IPS-11a (cell line): ENCODE data around the gene PCGF3.

ENCODE experiments used
- H3K4me3 ChIP-seq: one replicate; pipeline ENCODE4 v1.5.1; 2013; ENCODE audit warnings: low read depth, low read length, control low read depth

Gene PCGF3

DNA sequence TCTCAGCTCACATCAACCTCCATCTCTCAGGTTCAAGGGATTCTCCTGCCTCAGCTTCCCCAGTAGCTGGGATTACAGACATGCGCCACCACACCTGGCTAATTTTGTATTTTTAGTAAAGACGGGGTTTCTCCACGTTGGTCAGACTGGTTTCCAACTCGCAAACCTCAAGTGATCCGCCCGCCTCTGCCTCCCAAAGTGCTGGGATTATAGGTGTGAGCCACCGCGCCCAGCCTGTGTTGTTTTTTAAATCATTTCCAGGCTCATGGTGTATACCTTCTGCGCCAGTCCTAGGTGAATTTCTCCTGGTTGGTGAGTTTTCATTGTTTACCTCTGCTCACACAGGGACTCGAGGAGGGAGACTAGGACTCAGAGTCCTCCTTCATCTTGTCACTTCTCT is 74.6 kb downstream of the PCGF3 start:
- H3K4me3 ChIP-seq, result peak overlapping the region; percentile 91

DNA sequence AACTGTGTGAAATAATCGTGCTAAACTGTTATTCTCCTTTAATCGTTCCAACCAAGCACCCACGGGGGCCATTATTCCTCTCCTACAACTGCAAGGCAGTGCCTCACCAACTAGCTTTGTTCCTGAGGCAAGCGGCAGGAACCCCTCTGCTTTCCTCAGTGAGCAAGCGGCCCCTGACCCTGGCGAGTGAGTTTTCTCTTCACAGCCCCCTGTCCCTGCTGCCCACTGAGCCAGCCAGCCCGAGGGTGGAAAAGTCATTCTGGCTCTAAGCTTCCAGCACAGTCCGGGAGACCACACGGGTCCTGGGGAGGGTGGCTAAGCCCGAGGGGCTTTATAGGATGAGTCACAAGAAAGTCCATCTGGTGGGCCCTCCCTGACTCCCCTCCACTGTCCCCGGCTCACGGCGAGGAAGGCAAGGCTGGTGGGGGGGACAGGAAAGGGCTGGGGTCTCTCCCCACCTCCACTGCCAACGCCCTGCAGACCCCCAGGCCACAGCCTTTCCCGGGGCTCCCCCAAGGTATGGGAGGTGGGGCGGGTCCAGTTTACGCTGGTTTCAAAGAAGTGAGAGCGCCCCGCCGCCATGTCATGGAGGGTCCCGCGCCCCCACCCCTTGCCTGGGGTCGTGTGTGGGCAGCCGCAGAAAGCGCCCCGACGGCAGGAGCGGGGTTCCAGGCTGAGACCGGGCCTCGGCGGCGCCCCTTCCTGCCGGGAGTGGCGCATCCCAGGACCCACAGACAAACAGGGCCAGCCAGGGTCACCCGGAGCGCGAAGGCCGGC is 75.3 kb downstream of the PCGF3 start:
- H3K4me3 ChIP-seq, result peak overlapping the region; percentile 91

DNA sequence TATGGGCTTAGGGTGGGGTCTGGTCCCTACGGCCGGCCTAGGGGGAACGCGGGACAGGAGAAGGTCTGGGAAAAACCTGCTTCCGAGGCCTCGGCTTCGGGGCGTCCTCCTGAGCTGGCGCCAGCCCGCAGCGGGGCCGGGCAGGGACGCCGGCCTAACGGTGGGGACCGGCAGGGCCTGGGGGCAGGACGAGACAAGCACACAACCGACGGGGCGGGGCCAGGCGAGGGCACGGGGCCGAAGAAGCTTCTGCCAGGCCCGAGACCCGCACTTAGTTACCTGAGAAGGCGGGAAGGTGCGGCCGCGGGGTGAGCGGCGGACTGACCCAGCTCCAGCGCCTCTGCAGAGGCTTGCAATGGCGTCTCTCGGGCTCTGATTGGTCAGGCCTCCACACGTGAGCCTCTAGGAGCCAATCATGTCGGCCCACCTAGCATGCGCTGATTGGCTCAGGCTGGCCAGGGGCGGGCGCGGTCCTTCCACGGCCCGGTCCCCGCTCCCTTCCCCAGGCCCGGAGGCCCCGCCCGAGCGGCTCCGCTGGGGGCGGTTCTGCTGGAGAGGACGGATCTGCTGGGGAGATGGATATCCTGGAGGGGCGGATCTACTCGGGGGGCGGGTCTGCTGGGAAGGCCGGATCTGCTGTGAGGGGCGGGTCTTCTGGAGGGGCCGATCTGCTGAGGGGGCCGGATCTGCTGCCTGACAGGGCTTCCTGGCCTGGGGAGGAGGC is 76.0 kb downstream of the PCGF3 start:
- H3K4me3 ChIP-seq, result peak overlapping the region; percentile 91

DNA sequence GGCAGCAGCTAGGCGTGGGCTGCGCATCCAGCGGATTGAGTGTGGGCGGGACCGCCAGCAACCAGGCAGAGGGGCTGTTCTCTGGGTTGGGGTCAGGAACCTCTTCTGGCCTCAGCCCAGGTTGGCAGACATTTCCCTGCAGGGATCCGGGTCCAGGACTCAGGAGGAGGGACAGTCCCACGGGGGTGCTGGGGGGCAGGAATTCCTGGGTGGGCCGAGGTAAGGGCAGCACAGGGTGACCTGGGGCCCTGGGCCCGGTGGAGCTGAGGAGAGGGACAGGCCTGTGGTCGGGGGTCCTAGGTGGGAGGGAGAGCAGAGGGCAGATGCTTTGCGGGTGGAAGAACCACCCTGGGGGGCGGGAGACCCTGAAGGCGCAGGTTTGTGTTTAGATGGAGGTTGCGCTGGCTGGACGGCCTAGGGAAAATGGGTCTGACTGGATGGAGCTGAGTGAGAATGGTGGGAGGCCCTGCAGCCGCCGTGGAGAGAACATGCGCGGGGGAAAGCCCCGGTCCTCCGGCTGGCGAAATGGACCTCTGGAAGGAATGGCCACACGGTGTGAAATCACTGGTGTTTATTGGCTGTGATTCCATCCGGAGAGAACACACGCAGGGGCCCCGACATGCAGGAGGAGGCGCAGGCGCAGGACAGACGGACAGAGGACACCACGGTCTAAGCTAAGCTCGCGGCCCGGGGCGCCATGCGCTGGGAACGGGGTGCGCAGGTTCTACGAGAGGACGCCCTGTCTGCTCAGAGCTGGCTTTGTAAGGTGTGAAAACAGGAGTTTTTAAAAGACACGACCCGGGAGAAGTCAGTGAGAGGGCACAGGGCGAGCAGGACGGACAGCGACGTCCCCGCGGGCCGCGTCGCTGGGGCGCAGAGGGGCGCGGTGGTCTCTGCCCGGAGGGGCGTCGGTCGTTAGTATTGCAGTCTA is 79.0 kb downstream of the PCGF3 start:
- H3K4me3 ChIP-seq, result no peak overlapping the region

DNA sequence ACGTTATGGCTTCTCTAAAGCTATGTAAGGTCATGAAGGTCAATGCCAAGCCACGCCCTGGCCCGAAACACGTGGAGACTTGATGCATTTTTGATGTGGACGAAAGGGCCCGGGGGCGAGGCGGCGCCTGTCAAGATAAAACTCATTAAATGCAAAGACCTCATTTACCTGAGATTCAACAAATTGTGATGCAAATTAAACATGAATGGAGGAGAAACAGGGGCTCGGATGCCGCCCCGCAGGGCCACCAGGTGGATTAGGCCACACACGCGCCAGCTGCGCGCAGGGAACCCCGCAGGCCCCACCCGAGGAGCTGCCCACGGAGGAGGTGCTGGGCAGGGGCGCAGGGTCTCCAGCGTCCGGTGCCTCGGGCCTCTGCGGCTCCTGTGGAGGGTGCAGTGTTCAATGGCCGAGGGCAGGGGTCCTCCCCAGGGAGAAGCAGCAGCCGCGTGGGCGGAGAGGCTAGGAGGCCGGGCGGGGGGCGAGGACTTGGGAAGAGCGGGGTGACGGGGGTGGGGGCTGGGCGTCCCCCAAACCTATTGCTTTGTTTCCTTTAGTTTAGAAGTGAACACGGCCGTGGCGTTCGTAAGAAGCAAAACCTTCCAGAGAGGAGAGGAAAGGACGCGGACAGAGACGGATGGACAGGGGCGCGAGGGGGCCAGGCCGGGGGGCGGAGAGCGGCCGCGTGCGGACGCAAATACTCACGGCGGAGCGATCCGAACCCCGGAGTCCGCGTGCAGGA is 79.9 kb downstream of the PCGF3 start:
- no peak overlapping the region for H3K4me3 ChIP-seq

DNA sequence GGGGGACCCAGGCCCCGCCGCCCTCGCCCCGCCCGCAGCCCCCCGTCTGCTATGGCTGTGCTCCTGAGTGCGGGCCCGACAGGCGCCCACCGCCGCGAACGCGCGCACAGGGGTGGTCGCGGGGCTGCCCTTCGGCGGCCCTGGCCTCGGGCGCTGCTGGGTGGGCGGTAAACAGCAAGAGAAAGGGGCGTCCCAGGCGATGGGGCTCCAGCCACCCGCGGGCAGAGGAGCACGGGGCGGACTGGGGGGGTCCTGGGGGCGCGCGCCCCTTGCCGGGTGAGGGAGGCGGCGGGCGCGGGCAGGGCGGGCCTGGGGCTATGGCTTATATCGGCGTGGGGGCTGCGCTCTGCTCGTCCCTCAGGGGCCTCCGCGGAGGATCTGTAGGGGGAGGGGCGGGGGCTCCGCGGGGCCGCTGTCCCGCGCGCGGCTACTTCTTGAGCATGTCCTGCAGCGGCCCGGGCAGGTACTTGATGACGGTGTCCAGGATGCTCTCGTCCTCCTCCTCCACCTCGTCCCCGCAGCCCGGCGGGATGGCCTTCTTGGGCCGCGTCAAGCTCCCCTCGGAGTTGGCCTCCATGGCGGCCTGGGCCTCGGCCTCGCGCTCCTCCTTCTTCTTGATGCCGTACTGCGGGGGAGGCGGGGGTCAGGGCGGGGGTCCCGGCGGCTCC is 80.6 kb downstream of the PCGF3 start:
- no peak overlapping the region for H3K4me3 ChIP-seq

DNA sequence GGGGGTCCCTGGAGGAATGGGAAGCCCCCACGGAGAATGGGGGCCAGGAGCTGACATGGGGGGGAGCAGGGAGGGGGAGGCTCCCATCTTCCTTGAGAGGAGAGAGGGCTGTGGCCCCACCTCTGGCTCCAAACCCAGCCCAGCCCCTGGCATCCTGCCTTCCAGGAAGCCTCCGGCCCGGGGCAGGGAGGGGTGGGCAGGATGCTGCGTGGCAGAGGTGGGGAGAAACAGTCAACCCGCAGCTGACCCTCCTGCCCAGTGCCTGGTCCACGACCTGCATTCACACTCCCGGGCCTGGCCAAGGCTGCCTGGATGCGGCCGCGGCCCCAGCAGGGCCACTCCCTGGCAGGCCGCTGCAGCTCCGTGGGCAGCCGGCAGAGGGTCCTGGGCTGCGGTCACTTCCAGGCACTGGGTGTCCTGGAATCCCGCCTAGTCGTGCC is 81.2 kb downstream of the PCGF3 start:
- no peak overlapping the region for H3K4me3 ChIP-seq

DNA sequence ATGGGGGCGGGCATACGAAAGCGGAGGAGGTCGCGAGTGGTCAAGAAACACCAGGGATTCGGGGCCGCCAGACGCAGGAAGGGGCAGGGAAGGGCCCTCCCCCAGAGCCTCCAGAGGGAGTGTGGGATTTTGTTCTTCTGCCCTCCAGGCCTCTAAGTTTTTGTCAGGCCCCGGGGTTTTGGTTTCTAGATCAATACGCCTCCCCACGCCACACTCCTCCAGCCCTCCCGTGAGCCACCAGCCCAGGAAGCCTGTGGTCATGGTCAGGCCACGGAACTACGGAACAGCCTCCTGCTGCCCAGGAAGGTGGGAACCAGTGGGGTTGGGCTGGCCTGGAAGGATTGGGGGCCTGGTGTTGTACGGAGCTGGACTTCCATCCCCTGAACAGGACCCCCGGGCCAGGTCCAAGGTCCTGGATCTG is 81.9 kb downstream of the PCGF3 start:
- no peak overlapping the region for H3K4me3 ChIP-seq

DNA sequence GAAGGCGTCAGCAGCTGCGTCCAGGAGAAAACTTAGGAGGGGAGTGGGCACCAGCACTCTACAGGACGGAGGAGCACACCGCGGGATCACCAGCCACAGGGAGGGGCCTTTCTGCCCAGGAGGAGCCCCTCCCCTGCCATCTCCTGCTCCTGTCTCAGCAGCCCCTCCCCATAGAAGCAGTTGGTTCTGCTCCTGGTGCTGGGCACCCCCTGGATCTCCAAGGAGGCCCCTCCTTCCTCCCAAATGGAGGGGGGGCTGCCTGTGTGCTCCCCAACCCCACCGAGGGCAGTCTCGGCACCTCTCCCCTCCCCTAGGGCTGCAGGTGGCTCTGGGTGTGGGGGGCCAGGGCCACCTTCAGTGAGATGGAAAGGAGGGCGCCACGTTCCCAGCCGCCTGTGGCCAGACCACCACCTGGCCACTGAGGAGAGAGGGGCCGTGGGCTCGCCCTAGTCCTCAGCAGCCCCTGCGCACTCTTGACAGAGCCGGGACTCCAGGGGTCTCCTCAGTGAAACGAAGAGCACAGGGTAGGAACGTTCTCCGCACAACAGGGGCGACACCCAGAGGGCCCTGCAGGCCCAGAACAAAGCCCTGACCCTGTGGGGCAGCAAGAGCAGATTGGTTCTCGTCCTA is 82.5 kb downstream of the PCGF3 start:
- H3K4me3 ChIP-seq, result no peak overlapping the region

DNA sequence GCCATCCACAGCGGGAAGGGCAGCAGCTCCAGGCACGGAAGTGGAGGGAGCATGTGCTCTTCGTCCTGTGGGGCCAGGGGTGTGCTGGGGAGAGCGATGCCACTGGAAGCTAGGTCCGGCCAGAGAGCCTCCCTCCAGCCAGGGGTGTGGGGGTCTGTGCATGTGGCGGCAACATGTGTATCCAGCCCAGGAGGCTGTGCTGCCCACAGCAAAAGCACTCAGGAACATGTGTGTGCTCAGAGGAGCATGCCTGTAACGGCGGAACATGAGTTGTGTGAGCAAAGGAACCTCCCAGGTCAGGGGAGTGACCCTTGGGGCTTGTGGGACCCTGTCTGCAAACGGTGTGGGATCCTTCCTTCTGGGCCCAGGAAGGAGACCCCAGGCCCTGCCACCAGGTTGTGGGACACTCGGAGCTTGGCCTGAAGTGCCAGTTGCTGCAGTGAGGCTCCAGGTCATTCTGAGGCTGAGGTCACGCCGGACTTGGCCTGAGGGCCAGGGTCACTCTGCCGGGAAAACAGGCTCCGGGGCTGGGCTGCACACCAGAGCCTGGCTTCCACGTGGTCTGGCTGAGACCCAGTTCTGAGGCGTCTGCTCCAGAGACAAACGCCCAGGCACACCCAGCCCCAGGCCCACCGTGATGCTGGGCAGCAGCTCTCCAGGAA is 83.1 kb downstream of the PCGF3 start:
- H3K4me3 ChIP-seq, result no peak overlapping the region

DNA sequence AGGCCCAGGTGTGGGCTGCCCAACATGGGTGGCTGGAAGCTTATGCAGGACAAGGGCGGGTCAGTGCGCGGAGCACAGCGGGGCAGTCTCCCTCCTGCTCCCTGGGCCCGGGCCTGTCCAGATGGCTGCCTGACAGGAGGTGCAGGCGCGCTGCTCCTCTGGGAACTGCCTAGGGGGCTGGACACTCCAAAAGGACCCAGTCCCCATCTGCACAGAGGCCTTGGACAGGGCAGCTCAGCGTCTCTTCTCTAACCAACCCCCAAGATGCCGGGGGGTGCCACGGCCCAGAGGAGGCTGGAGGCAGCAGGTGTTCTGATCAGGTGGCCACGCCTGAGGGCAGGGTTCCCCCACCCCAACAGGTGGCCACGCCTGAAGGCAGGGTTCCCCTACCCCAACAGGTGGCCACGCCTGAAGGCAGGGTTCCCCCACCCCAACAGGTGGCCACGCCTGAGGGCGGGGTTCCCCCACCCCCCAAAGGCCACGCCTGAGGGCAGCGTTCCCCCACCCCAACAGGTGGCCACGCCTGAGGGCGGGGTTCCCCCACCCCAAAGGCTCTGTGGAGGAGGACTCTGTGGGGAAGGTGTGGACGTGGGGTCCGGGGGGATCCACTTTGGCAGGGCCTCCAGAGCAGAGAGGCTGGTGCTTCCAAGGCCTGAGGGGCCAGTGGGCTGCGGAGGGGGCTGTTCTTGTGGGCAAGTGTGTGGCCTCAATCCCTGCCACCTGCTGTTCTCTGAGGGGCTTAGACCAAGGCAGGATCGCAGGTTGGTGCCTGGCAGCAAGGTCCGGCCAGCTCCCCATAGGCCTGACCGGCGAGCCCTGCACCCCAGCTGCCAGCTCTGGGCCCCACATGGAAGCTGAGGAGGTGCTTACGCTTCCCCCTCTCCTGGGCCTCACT is 84.2 kb downstream of the PCGF3 start:
- no peak overlapping the region for H3K4me3 ChIP-seq

DNA sequence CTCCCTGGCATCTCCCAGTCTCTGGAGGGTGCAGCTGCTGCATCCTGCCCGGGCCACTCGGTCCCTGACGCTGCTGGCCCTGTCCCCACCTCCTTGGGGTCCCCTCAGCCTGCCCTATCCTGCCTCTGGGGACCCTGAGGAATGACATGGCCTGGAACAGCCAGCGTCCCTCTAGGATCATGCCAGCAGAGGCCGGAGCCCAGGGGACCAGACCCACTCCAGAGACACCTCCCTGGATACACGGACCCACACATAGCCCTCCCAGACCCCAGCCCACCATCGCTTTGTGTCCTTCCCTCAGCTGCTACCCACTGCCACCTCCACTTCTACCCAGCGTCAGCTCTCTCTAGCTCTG is 84.8 kb downstream of the PCGF3 start:
- no peak overlapping the region for H3K4me3 ChIP-seq

DNA sequence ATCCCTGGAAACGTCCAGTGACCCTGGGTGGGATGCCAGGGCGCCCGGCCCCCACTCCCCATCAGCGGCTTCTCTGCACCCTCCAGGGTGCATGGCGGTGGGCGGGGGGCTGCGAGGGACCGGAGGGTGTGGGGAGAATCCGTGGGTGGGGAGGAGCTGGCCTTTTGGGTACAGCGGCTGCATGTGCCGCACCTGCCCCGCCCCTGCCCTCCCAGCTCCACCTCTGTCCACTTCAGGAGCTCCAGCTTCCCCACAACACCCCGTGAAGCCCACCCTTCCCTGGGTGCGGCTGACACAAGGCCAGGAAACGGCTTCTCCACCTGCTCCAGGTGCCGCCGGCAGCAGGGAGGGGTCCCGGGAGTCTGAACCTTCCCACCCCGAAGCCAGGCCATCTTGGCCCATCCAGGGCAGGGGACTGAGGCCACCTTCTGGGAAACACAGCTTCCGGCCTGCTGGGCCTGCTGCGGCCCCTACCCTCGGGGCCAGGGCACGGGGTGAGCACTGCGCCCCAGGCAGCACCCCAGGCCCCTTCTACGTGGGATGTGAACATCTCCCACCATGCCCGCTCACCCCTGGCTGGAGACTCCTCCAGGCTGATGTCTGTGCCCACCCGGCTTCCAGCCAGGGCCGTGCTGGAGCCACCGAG is 85.7 kb downstream of the PCGF3 start:
- H3K4me3 ChIP-seq, result no peak overlapping the region

DNA sequence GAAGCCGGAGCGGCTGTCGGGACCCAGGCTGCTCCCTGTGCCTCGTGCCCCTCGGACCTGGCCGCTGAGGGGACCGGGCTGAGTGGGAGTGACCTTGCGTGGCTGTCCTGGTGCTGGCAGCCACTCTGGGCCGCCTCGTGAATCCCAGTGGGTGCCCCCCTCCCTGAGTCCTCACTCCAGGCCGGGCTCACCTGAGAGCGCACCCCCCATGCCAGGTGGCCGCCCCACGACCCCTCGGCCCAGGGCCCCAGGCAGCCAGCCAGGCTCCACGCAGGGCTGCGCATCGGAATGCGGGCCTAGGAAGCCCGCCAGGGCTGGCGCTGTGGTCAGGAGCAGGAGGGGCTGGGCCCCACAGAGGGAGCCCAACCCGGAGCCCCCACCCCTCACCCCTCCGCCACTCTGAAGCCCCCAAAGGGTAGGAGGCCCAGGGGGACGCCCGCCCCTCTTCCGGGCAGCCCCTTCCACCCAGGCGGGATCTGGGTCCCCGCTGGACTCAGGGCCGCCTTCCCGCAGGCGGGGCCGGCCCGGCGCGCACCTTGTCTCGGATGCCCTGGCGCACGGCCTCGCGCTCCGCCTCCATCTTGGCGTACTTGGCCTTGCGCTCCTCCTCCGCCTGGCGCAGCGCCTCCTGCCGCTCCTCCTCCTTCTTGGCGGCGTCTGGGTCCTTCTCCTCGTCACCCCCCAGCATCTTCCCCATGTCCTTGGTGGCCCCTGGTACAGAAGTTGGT is 86.4 kb downstream of the PCGF3 start:
- H3K4me3 ChIP-seq, result no peak overlapping the region

DNA sequence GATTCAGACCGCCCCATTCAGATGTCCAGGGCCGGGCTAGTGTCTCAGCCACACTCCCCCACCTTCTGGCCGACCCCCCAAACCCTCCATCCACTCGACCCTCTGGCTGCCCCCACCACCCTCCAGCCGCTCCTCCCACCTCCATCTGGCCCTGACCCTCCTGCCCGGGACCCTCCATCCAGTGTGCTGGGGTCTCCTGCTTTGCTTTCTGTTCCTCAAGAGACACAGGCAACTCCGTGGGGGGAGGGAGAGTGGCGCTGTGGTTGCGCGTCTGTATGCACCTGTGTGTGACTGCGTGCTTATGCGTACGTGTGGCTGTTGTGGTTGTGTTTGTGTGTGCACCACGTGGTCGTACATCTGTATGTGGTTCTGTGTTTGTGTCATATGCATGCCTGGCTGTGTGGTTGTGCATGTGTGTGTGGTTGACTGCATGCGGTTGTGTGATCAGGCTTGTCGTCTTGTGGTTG is 87.0 kb downstream of the PCGF3 start:
- no peak overlapping the region for H3K4me3 ChIP-seq

DNA sequence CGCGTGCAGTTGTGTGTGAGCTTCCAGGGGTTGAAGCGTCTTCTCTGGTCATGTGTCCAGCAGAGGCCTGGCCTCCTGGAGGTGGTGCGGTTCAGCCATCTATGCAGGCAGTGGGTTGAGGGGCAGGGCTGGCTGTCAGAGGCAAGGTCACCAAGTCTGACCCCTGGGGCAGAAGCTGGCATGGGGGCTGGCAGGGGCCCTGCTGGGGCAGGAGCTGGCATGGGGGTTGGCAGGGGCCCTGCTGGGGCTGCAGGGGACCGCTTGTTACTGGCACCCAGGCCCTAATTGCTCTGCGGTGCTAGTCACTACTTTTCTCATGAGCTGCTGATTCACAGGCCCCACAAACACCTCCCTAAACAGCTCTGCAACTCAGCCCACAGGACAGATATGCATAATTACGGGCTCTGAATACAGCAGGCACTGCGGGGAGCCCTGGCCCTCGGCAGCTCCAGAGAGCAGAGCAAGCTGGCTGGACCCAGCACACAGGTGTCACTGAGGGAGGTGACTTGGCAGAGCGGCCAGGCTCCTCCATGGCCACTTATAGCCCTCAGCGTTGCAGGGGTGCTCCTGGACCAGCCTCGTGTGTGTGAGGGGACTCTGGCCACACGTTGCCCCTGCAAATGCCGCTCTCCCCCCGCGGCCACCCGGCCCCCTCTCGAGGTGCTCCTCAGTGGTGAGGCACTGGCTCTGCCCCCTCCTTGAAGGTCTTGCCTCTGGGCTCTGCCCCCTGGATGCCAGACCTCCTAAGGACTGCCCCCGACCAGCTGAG is 87.6 kb downstream of the PCGF3 start:
- H3K4me3 ChIP-seq, result no peak overlapping the region
